Putamen (tissue), 1 donor: ENCODE results near the gene PDGFD.

ENCODE experiments used
- DNase-seq: peaks from one replicate; pipeline ENCODE4 v3.0.0-alpha.2; 2016; ENCODE audit warnings: low spot score

The PDGFD gene

DNA sequence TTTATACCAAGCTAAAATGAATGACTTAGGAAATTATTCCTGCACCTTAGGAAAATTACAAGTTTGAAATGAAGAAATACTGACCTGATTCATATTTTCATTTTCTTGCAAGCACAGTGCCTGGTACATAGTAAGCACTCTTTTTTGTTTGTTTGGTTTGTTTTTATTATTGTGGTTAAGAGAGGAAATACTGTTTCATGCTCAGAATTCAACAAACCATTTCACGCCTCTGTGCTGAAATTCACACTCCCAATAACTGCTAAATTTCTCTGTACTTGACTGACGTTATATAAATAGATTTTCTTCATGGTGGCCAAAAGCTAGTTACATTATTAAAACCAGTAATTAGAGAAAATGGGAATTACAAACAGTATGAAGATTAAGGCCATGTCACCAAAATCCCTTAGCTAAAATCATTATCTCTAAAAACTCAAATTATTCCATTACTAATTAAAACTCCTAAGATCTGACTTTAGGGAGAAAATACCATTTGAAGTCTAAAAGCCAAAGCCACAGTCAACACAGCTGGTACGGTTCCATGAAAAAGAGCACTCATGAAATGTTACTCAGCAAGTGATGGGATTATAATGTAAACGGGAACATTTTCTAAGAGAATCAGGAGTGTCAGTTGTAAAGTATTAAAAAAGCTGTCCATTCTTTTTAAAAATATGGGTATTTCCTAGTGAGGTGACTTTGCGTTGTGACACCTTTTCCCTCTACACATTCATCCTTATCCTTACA lies 205.3 kb downstream of the PDGFD start:
- DNase-seq, result no peak

GRCh38 chr11:103953797-103954486 lies 210.0 kb downstream of the PDGFD start:
- DNase-seq, result no peak

DNA sequence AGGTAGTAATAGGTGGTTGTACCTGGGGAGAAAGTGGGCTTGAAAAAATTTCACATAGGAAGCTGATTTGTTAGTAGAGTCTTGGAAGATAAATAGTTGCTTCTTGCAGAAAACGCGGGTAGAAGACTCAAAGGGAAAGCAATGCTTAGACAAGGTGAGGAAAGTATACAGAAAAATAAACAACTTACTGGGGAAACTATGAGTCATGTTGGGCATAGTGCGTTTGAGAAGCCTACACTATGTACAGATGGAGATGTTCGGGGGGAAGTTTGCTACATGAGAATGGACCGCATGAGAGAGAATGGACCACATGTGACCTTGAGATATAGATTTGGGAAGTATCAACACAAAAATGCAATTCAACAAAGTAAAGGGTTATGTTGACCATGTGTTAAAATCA lies 214.2 kb downstream of the PDGFD start:
- no peak for DNase-seq

- no peak for DNase-seq
Measured at GRCh38 chr11:103948187-103948763, 215.7 kb downstream of the PDGFD start.

DNA sequence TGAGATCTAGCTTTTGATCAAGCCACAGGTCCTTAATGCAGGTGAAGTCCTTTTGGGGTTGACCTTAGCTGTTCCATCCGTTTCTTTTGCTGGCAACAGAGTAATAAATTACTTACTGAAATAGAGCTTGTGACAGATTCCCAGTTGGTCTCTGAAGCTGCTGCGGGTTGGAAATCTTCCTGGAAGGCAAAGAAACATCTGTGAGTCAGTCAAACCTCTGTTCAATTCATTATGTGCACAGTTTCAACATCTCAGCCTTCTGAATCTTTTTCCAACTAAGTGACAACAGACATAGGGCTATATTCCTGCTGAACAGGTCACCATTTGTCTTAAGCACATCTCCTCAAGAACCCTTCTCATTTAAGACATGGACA lies 216.4 kb downstream of the PDGFD start:
- DNase-seq, result no peak

DNA sequence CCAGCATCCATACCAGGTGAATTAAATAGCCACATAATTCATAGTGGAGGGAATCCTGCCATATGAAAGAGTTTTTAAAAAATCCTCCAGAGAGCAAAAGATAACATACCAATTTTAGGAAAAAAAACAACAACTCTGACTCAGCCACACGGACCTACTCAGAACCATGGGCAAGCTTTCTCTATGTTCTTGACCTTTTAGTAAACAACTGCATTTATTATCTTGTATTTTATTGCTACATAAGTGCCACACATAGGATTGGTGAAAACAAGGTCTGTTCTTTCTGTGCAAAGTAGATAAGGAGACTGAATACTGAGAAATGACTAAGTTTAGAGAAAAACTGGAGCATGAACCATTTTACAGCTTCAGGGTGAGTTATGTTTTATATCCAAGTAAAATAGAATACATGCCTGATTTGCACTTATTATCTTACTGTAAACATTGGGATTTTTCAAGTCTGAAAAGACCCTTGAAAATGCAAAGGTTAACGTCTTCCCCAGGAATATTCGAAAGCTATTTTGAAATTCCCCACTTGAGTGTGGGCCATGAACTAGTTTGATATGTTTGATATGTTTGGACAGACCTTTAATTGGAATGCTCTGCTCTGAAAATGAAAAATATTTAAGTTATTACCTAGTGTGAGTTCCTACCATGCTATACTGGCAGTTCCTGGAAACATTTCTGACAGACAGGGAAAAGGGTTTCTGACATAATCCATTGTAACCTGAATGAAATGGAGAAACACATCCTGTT lies 217.0 kb downstream of the PDGFD start:
- DNase-seq, result no peak

DNA sequence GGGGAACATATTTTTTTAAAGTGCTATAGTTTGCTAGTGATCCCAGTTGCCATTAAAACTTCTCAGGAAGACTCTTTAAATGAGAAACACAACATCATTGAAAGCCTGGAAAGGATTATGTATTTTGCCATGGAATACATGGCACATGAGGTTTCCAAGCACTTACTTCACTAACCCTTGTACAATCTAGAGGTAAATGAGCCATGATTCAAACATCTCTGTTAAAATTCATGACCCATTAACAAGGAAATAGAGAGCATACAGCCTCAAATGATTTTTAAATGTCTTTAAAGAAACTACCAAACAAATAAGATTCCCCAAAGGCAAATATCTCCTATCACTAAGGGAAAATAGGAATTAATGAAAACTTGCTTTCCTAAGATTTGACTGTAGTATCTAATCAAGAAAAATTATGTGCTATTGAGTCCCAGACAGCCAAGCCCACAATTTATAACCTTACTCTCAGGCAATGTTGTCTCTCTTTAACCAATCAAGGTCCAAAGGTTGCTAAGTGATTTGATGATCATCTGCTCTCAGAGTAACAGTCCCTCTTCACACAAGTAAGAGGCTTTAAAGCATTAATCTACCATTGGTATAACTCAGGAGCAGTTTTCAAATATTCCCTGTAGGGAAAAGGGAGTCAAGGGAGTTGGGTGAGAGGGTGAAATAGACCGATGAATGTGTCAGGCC lies 219.6 kb downstream of the PDGFD start:
- DNase-seq, result no peak

DNA sequence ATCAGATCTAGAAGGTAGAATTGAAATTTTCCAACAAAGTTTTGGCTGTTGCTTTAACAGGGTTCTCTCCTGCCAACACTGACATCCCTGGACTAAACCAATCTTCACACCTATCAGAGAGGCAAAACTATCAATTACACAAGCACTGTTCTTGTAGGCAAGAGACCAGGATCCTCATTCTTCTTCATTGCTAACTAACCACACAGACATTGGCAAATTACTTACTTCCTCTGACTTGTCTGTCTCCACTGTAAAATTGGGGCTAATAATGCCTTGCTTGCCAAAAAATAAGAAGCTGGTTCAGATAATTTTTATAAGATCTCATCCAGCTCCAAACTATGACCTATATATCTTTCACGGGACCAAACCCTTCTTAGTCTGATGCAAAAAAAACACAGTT lies 221.3 kb downstream of the PDGFD start:
- no peak for DNase-seq

GRCh38 chr11:103940551-103940950 lies 223.4 kb downstream of the PDGFD start:
- no peak for DNase-seq

DNA sequence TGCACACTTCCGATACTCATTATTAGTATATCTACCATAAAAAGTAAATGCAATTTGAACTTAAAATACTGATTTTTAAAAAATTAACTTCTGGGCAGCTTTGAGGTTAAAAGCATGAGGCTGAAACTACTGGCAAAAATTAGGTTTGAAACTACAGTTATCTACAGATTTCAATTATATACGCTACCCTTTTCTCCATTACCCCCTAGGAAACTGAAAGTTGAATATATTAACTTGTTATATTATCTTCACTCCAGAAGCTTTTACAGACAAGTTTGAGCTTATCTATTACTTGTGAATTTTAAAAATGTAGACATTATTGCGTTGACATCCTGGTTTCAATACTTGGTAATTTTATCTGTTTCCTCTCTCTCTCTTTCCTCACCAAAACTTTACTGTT lies 224.3 kb downstream of the PDGFD start:
- no peak for DNase-seq

GRCh38 chr11:103936059-103936458 lies 227.9 kb downstream of the PDGFD start:
- no peak for DNase-seq

DNA sequence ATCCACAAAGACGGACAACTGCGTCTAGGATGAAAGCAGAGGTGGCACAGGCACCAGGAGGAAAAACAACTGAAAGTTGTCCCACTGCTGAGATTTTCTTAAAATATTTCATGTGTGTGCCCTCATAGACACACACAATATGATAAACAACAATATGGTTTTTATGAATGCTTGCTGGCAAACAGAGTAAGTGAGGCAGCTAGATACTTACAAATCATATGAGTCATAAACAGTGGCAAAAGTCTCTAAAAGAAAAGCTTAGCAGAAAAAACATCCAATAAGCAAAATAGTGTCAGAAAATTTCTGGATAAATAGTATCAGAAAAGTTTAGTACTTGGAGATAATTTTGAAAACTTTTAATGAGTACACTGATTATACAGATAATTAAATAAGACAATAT lies 228.7 kb downstream of the PDGFD start:
- DNase-seq, result no peak

DNA sequence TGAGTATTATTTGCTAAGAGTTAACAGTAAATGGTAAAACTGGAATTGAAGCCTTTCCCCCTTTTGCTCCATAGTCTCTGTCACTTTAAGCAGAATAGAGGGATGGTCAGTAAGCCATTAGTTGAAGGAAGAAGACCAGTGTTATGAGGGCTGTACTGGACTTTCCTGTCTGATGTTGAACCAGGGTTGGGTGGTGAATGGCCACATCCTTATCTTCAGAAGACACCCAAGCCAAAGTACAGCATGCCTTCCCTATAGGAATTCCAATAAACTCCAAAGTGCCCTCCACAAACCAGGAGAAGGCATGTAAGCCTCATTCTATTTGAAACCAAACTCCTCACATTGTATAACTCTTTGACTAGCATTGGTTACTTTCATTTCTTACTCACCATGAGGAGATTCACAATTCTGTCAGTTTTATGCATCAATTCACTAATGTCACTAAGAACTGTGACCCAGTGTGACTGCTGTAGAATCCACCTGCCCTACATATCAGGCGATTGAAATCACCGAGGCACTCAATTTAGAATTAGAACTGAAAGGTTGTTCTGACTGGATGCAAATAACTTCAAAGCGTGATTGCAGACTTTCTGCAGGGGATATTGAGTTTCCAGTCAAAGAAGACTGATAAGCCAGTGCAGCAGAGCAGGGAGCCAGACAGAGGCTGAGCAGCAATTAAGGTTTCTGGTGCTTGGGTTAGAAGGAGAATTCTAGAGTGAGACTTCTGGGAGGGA lies 234.6 kb downstream of the PDGFD start:
- DNase-seq, result no peak

DNA sequence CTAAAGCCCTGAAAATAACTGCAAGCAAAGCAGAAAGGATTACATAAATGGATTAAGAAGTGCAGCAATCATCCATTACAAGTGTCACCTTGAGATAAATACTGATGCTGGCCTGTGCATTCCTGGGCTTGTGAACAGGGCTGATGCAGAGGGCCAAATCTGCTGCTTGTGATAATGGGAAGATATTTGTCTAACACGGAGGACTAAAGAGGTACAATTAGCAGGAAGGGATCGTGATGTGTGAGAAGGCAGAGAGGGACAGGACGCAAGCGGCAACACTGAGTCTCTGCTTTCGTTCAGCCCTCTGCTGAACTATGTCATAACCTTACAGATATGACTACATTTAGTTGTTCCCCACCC lies 235.2 kb downstream of the PDGFD start:
- no peak for DNase-seq

DNA sequence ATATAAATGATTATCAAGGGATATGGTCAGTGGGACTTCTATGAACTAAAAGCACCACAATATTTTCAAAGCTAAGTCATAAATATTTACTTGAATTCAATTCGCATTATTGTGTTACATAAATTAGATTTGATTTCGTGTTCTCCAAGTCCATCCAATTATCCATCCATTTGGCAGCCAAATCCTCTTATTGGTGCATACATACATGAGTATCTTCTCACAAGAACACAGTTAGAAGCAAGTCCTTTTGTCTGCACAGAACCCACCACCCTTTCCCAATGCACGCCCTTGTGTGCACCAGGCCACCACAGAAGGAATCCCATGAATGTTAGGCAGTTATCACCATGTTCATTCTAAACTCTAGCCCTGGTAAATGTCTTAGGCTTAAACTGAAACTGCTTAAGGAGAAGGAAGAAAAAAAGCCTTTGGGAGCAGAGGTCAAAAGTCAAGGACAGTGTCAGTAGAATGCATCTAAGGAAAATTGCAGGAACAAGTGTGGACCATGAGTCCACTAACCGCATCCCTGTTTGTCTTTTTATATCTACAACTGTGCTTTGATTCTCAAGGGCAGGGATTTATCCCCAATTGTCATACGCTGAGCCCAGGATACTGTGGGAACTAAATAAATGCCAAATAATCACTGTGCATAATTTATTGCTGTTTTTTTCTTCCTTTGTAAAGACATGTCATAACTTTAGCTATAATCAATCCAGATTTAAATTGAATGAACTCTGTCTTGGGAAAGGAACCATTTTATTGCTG lies 235.7 kb downstream of the PDGFD start:
- DNase-seq, result no peak

DNA sequence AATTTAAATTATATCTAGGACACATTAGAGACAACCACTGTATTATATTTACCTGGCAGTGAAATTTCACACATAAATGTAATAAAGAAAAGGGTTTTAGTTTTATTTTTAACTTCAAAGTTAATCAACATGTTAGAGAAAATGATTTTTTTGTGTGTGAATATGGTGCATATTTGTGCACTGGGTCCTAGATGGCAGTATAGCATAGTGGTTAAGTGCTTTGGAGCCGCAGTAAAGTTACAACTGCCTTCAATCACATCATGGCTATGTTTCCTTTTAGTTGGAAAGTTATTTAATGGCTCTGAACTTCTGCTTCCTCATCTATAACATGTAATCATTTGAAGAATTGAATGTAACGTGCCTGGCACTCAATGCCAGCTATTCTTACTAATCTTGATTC lies 236.4 kb downstream of the PDGFD start:
- no peak for DNase-seq

DNA sequence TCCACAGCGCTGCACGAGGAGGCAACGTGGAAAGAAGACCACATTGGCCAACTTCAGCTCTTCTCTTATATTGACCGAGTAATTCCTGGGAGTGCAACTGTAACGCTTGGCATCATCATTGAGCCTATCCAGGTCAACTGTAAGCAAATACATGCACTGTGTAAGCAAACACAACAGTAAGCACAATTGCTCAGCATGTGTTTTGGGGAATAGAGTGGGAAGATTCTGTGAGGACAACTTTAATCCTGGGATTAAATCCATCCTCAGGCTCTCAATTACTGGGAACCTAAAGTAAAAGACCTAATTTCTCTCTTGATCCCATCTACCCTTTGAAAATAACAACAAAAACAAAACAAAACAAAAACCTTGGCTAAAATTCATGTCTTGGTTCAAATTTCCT lies 237.0 kb downstream of the PDGFD start:
- DNase-seq, result no peak

DNA sequence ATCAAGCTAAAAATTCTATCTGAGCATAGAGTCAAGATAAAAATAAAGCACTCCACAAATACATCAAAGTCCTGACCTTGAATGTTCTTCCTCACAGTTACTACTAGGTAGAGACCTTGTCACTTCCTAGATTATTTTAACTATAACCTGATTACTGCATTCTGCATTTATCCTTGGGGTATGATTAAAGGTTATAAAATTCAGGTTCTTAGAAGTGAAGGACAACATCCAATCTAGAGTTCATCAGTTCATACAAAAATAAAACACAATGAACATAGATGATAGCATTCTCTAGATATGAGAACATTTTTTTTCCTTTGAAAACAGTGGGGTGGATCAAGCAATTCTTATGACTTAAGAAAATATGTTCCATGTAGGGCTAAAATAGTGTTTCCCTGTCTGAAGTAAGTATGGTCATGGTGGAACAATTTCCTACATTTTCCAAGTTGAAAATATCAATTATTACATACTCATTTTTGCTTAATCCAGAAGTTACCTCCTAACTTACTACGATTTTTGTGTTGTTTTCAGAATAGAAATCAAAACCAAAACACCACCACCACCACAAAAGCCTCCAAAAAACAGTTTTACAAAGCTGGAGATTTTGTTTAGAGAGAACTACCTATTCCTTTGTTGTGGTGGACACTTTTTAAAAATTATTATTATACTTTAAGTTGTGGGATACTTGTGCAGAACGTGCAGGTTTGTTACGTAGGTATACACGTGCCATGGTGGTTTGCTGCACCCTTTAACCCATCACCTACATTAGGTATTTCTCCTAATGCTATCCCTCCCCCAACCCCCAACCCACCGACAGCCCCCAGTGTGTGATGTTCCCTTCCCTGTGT lies 239.6 kb downstream of the PDGFD start:
- no peak for DNase-seq

GRCh38 chr11:103923451-103923931 lies 240.5 kb downstream of the PDGFD start:
- DNase-seq, result no peak

- DNase-seq, result no peak
Measured at GRCh38 chr11:103920933-103921332, 243.0 kb downstream of the PDGFD start.
